ENCODE results near the gene PDSS2.
A peak's percentile ranks its signal among the peaks of the same experiment; 100 is the strongest.
"Not testable (repeated sequence)": the region's sequence is repeated elsewhere in the genome, so short reads cannot be mapped to it uniquely, and the experiment has no call there.

PDSS2 gene

GRCh38 chr6:107490566-107491137 is 31.3 kb upstream of the PDSS2 start:
- Histone ChIP-seq H3K4me1 (ENCODE audit: control insufficient read depth, insufficient read depth, low read length, poor library complexity, severe bottlenecking) (peaks cover 21% of the 10 kb centered on the region), H3K9me3 (ENCODE audit: control insufficient read depth, low read length) (no peaks in the 10 kb centered on the region), H3K4me3 (ENCODE audit: extremely low read depth, insufficient read depth, low read length, poor library complexity, severe bottlenecking) (peak overlapping the region; percentile 61), H3K36me3 (ENCODE audit: control insufficient read depth, insufficient read depth, low read length) (no peaks in the 10 kb centered on the region), H3K27ac (ENCODE audit: low read depth, low read length, severe bottlenecking) (no peak overlapping the region)
- 0 to 1% methylated on average over 19 to 27 of the region's 30 CpGs for WGBS, 2 experiments (ENCODE audit: insufficient coverage in 2 of 2)

- WGBS, 2 experiments (ENCODE audit: insufficient coverage in 2 of 2): 0 to 1% methylated on average over 32 to 66 of the region's 130 CpGs
- H3K4me1 ChIP-seq (ENCODE audit: control insufficient read depth, insufficient read depth, low read length, poor library complexity, severe bottlenecking): peaks cover 17% of the 10 kb centered on the region
- H3K9me3 ChIP-seq (ENCODE audit: control insufficient read depth, low read length): no peaks in the 10 kb centered on the region
- H3K4me3 ChIP-seq (ENCODE audit: extremely low read depth, insufficient read depth, low read length, poor library complexity, severe bottlenecking): peak within 1 kb of the TSS; percentile 61
- H3K36me3 ChIP-seq (ENCODE audit: control insufficient read depth, insufficient read depth, low read length): no peaks in the 10 kb centered on the region
- no peak within 1 kb of the TSS for H3K27ac ChIP-seq (ENCODE audit: low read depth, low read length, severe bottlenecking)
These were observed 30.5 kb upstream of the PDSS2 start, which contains the start of gene SOBP for GRCh38 chr6:107489636-107490565. Gene SOBP, plus strand, starts transcription at chr6:107490117. Its CDS starts 500 bp downstream, at chr6:107490617.

DNA sequence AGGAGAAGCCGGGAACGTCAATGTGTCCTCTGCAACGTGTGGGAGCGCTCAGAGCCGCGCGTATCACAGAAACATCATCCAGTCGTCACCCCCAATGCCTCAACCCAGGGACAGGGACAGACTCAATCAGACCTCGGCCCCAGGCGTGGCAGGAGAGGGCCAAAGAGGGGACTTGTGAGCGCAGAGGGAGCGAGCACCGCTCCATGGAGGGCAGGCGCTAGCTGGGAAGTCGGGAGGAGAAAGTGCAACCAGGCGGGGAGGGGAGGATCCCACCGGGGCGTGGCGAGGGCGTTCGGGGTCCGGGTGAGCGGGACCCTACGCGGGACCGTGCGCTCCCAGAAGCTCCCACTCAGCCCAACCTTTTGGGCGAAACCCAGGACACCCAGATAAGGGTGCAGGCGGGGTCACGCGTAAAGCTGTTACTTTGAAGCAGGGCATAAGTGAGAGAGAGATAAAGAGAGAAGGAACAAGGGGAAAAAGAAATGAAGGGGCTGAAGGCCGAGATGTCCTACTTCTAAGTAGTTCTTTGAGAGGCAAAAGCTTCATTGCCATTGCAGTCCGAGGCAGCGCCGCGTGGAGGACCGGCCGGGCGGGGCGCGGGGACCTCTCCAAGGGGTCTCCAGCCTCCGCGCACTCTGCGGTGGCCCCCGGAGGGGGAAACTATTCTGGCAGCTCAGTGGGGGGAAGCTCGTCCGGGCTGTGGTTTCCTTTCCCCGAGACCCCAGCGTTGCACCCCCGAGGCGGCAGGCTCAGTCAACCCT is 29.7 kb upstream of the PDSS2 start:
- 0 to 1% methylated on average over 36 of the region's 51 CpGs for WGBS, 2 experiments (ENCODE audit: insufficient coverage in 2 of 2)
- Histone ChIP-seq H3K9me3 (ENCODE audit: control insufficient read depth, low read length) (no peaks in the 10 kb centered on the region), H3K36me3 (ENCODE audit: control insufficient read depth, insufficient read depth, low read length) (no peaks in the 10 kb centered on the region), H3K4me1 (ENCODE audit: control insufficient read depth, insufficient read depth, low read length, poor library complexity, severe bottlenecking) (peaks cover 17% of the 10 kb centered on the region), H3K27ac (ENCODE audit: low read depth, low read length, severe bottlenecking) (no peak overlapping the region), H3K4me3 (ENCODE audit: extremely low read depth, insufficient read depth, low read length, poor library complexity, severe bottlenecking) (peak overlapping the region; percentile 61)

DNA sequence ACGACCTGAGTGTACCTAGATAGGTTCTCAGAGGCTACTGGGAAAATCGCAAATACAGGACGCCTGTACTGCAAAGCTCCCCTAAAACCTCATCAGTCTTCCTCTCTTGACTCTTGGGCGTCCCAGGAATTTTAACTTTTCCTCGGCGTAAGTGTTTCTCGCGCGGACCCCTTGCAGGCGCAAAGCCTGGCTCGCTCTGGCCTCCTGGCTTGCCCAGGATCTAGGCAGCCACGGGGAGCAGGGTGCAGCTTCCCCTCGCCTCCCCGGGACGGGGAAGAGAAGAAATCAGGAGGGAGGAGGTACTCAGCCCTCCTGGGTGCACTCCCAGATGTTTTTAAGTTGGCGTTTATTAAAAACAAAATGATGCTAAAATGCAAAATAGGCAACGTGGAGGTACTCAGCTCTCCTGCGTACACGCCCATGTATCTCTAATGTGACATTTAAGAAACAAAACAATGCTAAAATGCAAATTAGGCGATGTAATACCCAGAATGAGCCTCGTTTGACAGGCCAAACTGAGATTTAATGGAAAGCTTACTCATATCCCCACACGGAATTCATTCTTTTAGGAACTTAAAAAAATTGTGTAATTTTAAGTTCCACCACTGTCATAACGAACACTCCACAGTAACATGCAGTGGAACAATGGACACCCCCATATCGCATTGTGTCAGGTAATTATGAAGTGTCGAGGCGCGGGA is 29.0 kb upstream of the PDSS2 start:
- WGBS, 2 experiments (ENCODE audit: insufficient coverage in 2 of 2): 0 to 6% methylated on average over 5 to 20 of the region's 27 CpGs
- no peaks in the 10 kb centered on the region for H3K36me3 ChIP-seq (ENCODE audit: control insufficient read depth, insufficient read depth, low read length)
- H3K4me1 ChIP-seq (ENCODE audit: control insufficient read depth, insufficient read depth, low read length, poor library complexity, severe bottlenecking): peaks cover 14% of the 10 kb centered on the region
- H3K4me3 ChIP-seq (ENCODE audit: extremely low read depth, insufficient read depth, low read length, poor library complexity, severe bottlenecking): peak overlapping the region; percentile 61
- no peaks in the 10 kb centered on the region for H3K9me3 ChIP-seq (ENCODE audit: control insufficient read depth, low read length)
- no peak overlapping the region for H3K27ac ChIP-seq (ENCODE audit: low read depth, low read length, severe bottlenecking)

GRCh38 chr6:107485157-107485556 is 25.8 kb upstream of the PDSS2 start:
- Histone ChIP-seq H3K27ac (ENCODE audit: low read depth, low read length, severe bottlenecking) (no peak overlapping the region), H3K4me3 (ENCODE audit: extremely low read depth, insufficient read depth, low read length, poor library complexity, severe bottlenecking) (no peak overlapping the region), H3K9me3 (ENCODE audit: control insufficient read depth, low read length) (no peaks in the 10 kb centered on the region), H3K4me1 (ENCODE audit: control insufficient read depth, insufficient read depth, low read length, poor library complexity, severe bottlenecking) (peaks cover 4% of the 10 kb centered on the region), H3K36me3 (ENCODE audit: control insufficient read depth, insufficient read depth, low read length) (no peaks in the 10 kb centered on the region)
- 80% methylated on average over 1 of the region's 4 CpGs; no CpG with 5 or more reads in 1 of the 2 experiments for WGBS, 2 experiments (ENCODE audit: insufficient coverage in 2 of 2)

GRCh38 chr6:107479089-107479690 is 19.8 kb upstream of the PDSS2 start:
- H3K4me3 ChIP-seq (ENCODE audit: extremely low read depth, insufficient read depth, low read length, poor library complexity, severe bottlenecking): no peak overlapping the region
- no peaks in the 10 kb centered on the region for H3K9me3 ChIP-seq (ENCODE audit: control insufficient read depth, low read length)
- H3K36me3 ChIP-seq (ENCODE audit: control insufficient read depth, insufficient read depth, low read length): no peaks in the 10 kb centered on the region
- H3K4me1 ChIP-seq (ENCODE audit: control insufficient read depth, insufficient read depth, low read length, poor library complexity, severe bottlenecking): no peaks in the 10 kb centered on the region
- WGBS, 2 experiments (ENCODE audit: insufficient coverage in 2 of 2): no CpG with 5 or more reads among the region's 4 CpGs
- no peak overlapping the region for H3K27ac ChIP-seq (ENCODE audit: low read depth, low read length, severe bottlenecking)

DNA sequence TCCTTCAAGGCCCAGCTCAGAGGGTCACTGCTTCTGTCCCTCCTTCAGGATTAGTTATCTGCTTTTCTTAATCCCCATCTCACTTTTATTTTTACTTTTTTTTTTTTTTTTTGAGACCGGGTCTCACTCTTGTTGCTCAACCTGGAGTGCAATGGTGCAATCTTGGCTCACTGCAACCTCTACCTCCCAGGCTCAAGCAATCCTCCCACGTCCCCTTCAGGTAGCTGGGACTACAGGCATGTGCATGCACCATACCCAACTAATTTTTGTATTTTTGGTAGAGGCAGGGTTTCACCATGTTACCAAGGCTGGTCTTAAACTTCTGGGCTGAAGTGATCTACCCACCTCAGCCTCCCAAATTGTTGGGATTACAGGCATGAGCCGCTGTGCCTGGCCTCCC is 16.5 kb upstream of the PDSS2 start:
- not testable (repeated sequence) for H3K9me3 ChIP-seq (ENCODE audit: control insufficient read depth, low read length); H3K36me3 ChIP-seq (ENCODE audit: control insufficient read depth, insufficient read depth, low read length); H3K4me3 ChIP-seq (ENCODE audit: extremely low read depth, insufficient read depth, low read length, poor library complexity, severe bottlenecking); H3K4me1 ChIP-seq (ENCODE audit: control insufficient read depth, insufficient read depth, low read length, poor library complexity, severe bottlenecking); H3K27ac ChIP-seq (ENCODE audit: low read depth, low read length, severe bottlenecking)
- WGBS, 2 experiments (ENCODE audit: insufficient coverage in 2 of 2): 80% methylated on average over 1 of the region's 3 CpGs; no CpG with 5 or more reads in 1 of the 2 experiments

DNA sequence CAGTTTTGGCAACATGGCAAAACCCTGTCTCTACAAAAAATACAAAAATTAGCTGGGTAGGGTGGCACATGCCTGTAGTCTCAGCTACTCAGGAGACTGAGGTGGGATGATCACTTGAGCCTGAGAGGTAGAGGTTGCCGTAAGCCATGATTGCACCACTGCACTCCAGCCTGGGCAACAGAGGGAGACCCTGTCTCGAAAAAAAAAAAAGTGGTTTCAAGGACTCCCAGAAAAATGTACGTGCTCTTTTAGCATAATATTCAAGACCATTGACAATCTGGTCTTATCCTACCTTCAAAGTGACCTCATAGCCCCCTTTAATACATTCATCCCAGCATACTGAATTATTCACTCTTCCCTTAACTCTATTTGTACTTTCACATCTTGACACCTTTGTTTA is 16.0 kb upstream of the PDSS2 start:
- H3K9me3 ChIP-seq (ENCODE audit: control insufficient read depth, low read length); H3K36me3 ChIP-seq (ENCODE audit: control insufficient read depth, insufficient read depth, low read length); H3K27ac ChIP-seq (ENCODE audit: low read depth, low read length, severe bottlenecking); H3K4me3 ChIP-seq (ENCODE audit: extremely low read depth, insufficient read depth, low read length, poor library complexity, severe bottlenecking); H3K4me1 ChIP-seq (ENCODE audit: control insufficient read depth, insufficient read depth, low read length, poor library complexity, severe bottlenecking): not testable (repeated sequence)
- 74 to 81% methylated on average over 2 to 3 of the region's 3 CpGs for WGBS, 2 experiments (ENCODE audit: insufficient coverage in 2 of 2)

DNA sequence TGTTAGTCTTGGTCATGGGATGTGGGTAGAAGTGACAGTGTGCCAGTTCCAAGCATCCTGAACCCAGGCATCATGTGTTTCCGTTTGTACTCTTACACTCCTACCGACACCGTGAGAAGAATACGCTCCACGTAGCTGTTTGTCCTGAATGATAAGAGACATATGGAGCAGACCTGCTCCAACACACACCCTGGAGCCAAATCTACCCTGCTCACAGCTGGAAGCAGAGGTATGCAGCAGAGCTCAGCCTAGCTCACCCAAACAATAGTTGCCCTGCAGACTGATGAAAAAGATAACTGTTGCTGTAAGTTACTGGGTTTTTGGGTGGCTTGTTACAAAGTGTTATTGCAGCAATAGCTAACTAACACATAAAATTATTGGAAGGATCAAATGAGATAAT is 14.3 kb upstream of the PDSS2 start:
- Histone ChIP-seq H3K36me3 (ENCODE audit: control insufficient read depth, insufficient read depth, low read length) (no peaks in the 10 kb centered on the region), H3K4me3 (ENCODE audit: extremely low read depth, insufficient read depth, low read length, poor library complexity, severe bottlenecking) (no peak overlapping the region), H3K9me3 (ENCODE audit: control insufficient read depth, low read length) (no peaks in the 10 kb centered on the region), H3K27ac (ENCODE audit: low read depth, low read length, severe bottlenecking) (no peak overlapping the region), H3K4me1 (ENCODE audit: control insufficient read depth, insufficient read depth, low read length, poor library complexity, severe bottlenecking) (no peaks in the 10 kb centered on the region)
- 74 to 81% methylated on average over 3 to 5 of the region's 5 CpGs for WGBS, 2 experiments (ENCODE audit: insufficient coverage in 2 of 2)

DNA sequence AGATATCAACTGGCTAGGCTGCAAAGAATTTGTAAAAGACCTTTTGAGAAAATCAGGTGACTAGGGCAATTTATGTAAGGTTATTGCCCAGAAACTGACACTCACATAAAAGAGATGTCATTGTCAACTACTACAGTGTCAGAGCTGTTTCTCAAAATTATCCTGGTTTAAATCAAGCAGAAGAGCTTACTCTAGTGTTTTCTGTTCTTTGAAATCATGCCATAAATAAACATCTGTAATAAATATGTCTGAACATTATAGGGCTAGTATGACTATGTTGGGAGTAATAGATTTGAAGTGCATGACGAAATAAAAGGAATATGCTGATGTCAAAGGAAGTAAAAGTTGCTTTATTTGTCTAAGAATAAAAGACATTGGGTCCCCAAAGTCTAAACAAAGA is 11.0 kb upstream of the PDSS2 start:
- H3K4me3 ChIP-seq (ENCODE audit: extremely low read depth, insufficient read depth, low read length, poor library complexity, severe bottlenecking): no peak overlapping the region
- no peak overlapping the region for H3K27ac ChIP-seq (ENCODE audit: low read depth, low read length, severe bottlenecking)
- no peaks in the 10 kb centered on the region for H3K4me1 ChIP-seq (ENCODE audit: control insufficient read depth, insufficient read depth, low read length, poor library complexity, severe bottlenecking)
- no peaks in the 10 kb centered on the region for H3K36me3 ChIP-seq (ENCODE audit: control insufficient read depth, insufficient read depth, low read length)
- no peaks in the 10 kb centered on the region for H3K9me3 ChIP-seq (ENCODE audit: control insufficient read depth, low read length)
- no CpG with 5 or more reads among the region's 1 CpG for WGBS, 2 experiments (ENCODE audit: insufficient coverage in 2 of 2)
